Ishikawa (cell line): ENCODE results near the gene TTC9B.

ENCODE experiments used
- CEBPB ChIP-seq: IDR thresholded peaks from 2 replicates; pipeline ENCODE4 v1.6.1; 2012
- CREB1 ChIP-seq: IDR thresholded peaks from 2 replicates; pipeline ENCODE4 v1.6.1; 2012; ENCODE audit warnings: low read depth
- EP300 ChIP-seq: IDR thresholded peaks from 2 replicates; pipeline ENCODE4 v1.6.1; 2012; ENCODE audit warnings: borderline replicate concordance
- RAD21 ChIP-seq: IDR thresholded peaks from 2 replicates; pipeline ENCODE4 v1.6.1; 2012; ENCODE audit warnings: low read depth
- TF ChIP-seq, protein P1 (sequence below): IDR thresholded peaks from 2 replicates; pipeline ENCODE4 v1.6.1; 2012

DNA sequence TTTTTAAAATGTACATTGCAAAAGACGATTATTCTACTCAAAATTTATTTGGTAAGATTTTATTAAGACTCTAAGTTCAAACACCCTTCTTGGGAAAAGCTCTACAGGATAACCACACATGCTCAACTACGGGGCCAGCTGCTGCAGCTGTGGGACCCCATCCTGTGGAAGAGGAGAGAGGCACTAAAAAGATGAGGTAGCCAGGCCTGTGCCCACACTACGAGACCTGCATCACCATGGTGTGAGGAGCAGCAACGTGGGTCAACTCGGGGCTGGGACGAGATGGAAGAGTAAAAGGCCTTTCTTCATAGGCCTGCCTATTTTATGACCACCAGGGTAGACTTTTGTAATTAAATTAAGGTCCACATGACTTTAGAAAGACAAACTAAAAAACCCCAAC is 12.9 kb upstream of the TTC9B start:
- TF ChIP-seq EP300 (no peak), CREB1 (no peak), RAD21 (no peak), CEBPB (no peak)
- TF ChIP-seq, protein P1, sequence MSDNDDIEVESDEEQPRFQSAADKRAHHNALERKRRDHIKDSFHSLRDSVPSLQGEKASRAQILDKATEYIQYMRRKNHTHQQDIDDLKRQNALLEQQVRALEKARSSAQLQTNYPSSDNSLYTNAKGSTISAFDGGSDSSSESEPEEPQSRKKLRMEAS = no peak
